ENCODE data around the gene SLC2A8. TPM values are rescaled to one million over a fixed set of nuclear protein-coding genes. Genes with fewer than 3 reads are reported as not detected.

The SLC2A8 gene
- total RNA-seq, 1 donor, result 2.2 TPM

GRCh38 chr9:127423476-127423933 is 26.5 kb downstream of the SLC2A8 start:
- Histone ChIP-seq H3K4me3 (ENCODE audit: low read length) (peak overlapping the region; percentile 83), H3K9me3 (ENCODE audit: low read depth, low read length) (no peaks in the 10 kb centered on the region), H3K4me1 (ENCODE audit: insufficient read depth, low read length) (peaks cover 34% of the 10 kb centered on the region), H3K27me3 (ENCODE audit: insufficient read depth, low read length) (no peaks in the 10 kb centered on the region)

GRCh38 chr9:127423934-127424675 is 27.1 kb downstream of the SLC2A8 start, which contains the start of gene ZNF79:
Gene ZNF79, plus strand, starts transcription at chr9:127424382. Its CDS starts 406 bp downstream, at chr9:127424788.
- Histone ChIP-seq H3K9me3 (ENCODE audit: low read depth, low read length) (no peaks in the 10 kb centered on the region), H3K27me3 (ENCODE audit: insufficient read depth, low read length) (no peaks in the 10 kb centered on the region), H3K4me3 (ENCODE audit: low read length) (peak within 1 kb of the TSS; percentile 83), H3K4me1 (ENCODE audit: insufficient read depth, low read length) (peaks cover 34% of the 10 kb centered on the region)

- H3K4me1 ChIP-seq (ENCODE audit: insufficient read depth, low read length), result peaks cover 34% of the 10 kb centered on the region
- peak overlapping the region; percentile 83 for H3K4me3 ChIP-seq (ENCODE audit: low read length)
- H3K27me3 ChIP-seq (ENCODE audit: insufficient read depth, low read length), result no peaks in the 10 kb centered on the region
- H3K9me3 ChIP-seq (ENCODE audit: low read depth, low read length), result no peaks in the 10 kb centered on the region
Measured at GRCh38 chr9:127424676-127424999, 27.7 kb downstream of the SLC2A8 start.

- H3K27me3 ChIP-seq (ENCODE audit: insufficient read depth, low read length), result no peaks in the 10 kb centered on the region
- H3K4me1 ChIP-seq (ENCODE audit: insufficient read depth, low read length), result peaks cover 34% of the 10 kb centered on the region
- no peaks in the 10 kb centered on the region for H3K9me3 ChIP-seq (ENCODE audit: low read depth, low read length)
- no peak overlapping the region for H3K4me3 ChIP-seq (ENCODE audit: low read length)
Measured at GRCh38 chr9:127426756-127427155, 29.8 kb downstream of the SLC2A8 start.

GRCh38 chr9:127428348-127428747 is 31.4 kb downstream of the SLC2A8 start:
- Histone ChIP-seq H3K4me1 (ENCODE audit: insufficient read depth, low read length) (peaks cover 21% of the 10 kb centered on the region), H3K27me3 (ENCODE audit: insufficient read depth, low read length) (no peaks in the 10 kb centered on the region), H3K4me3 (ENCODE audit: low read length) (no peak overlapping the region), H3K9me3 (ENCODE audit: low read depth, low read length) (no peaks in the 10 kb centered on the region)

GRCh38 chr9:127430415-127430814 is 33.4 kb downstream of the SLC2A8 start:
- no peak overlapping the region for H3K4me3 ChIP-seq (ENCODE audit: low read length)
- H3K4me1 ChIP-seq (ENCODE audit: insufficient read depth, low read length), result peaks cover 8% of the 10 kb centered on the region
- H3K9me3 ChIP-seq (ENCODE audit: low read depth, low read length), result no peaks in the 10 kb centered on the region
- no peaks in the 10 kb centered on the region for H3K27me3 ChIP-seq (ENCODE audit: insufficient read depth, low read length)

- Histone ChIP-seq H3K9me3 (ENCODE audit: low read depth, low read length) (no peaks in the 10 kb centered on the region), H3K4me1 (ENCODE audit: insufficient read depth, low read length) (peaks cover 4% of the 10 kb centered on the region), H3K4me3 (ENCODE audit: low read length) (no peak overlapping the region), H3K27me3 (ENCODE audit: insufficient read depth, low read length) (no peaks in the 10 kb centered on the region)
Measured at GRCh38 chr9:127437497-127438264, 40.7 kb downstream of the SLC2A8 start.

GRCh38 chr9:127438394-127438793 is 41.4 kb downstream of the SLC2A8 start:
- Histone ChIP-seq H3K4me3 (ENCODE audit: low read length) (no peak overlapping the region), H3K27me3 (ENCODE audit: insufficient read depth, low read length) (no peaks in the 10 kb centered on the region), H3K9me3 (ENCODE audit: low read depth, low read length) (no peaks in the 10 kb centered on the region), H3K4me1 (ENCODE audit: insufficient read depth, low read length) (peaks cover 4% of the 10 kb centered on the region)

GRCh38 chr9:127444283-127444920 is 47.4 kb downstream of the SLC2A8 start:
- H3K4me3 ChIP-seq (ENCODE audit: low read length), result no peak overlapping the region
- H3K9me3 ChIP-seq (ENCODE audit: low read depth, low read length), result no peaks in the 10 kb centered on the region
- H3K27me3 ChIP-seq (ENCODE audit: insufficient read depth, low read length), result no peaks in the 10 kb centered on the region

GRCh38 chr9:127444921-127445850 is 48.2 kb downstream of the SLC2A8 start:
- Histone ChIP-seq H3K4me1 (ENCODE audit: insufficient read depth, low read length) (peaks cover 23% of the 10 kb centered on the region), H3K27me3 (ENCODE audit: insufficient read depth, low read length) (no peaks in the 10 kb centered on the region), H3K4me3 (ENCODE audit: low read length) (no peak overlapping the region), H3K9me3 (ENCODE audit: low read depth, low read length) (no peaks in the 10 kb centered on the region)

More at GRCh38 chr9:127444283-127444920, 47.4 kb downstream of the SLC2A8 start:
- H3K4me1 ChIP-seq (ENCODE audit: insufficient read depth, low read length), result peaks cover 15% of the 10 kb centered on the region

GRCh38 chr9:127445851-127446712 is 49.1 kb downstream of the SLC2A8 start:
- Histone ChIP-seq H3K27me3 (ENCODE audit: insufficient read depth, low read length) (no peaks in the 10 kb centered on the region), H3K4me1 (ENCODE audit: insufficient read depth, low read length) (peaks cover 27% of the 10 kb centered on the region), H3K9me3 (ENCODE audit: low read depth, low read length) (no peaks in the 10 kb centered on the region), H3K4me3 (ENCODE audit: low read length) (no peak overlapping the region)

- Histone ChIP-seq H3K4me3 (ENCODE audit: low read length) (no peak overlapping the region), H3K4me1 (ENCODE audit: insufficient read depth, low read length) (peaks cover 27% of the 10 kb centered on the region), H3K27me3 (ENCODE audit: insufficient read depth, low read length) (no peaks in the 10 kb centered on the region), H3K9me3 (ENCODE audit: low read depth, low read length) (no peaks in the 10 kb centered on the region)
Measured at GRCh38 chr9:127446713-127447415, 49.9 kb downstream of the SLC2A8 start.

- H3K4me3 ChIP-seq (ENCODE audit: low read length), result no peak overlapping the region
Measured at GRCh38 chr9:127447416-127448111, 50.6 kb downstream of the SLC2A8 start.

More at GRCh38 chr9:127447416-127448111, 50.6 kb downstream of the SLC2A8 start:
- no peaks in the 10 kb centered on the region for H3K27me3 ChIP-seq (ENCODE audit: insufficient read depth, low read length)
- H3K9me3 ChIP-seq (ENCODE audit: low read depth, low read length), result no peaks in the 10 kb centered on the region
- peaks cover 34% of the 10 kb centered on the region for H3K4me1 ChIP-seq (ENCODE audit: insufficient read depth, low read length)

Measured in mononuclear cell (primary cell).